Panc1 (cell line): Measurements from ENCODE around the gene UGT2A3. TPM values are rescaled to one million over a fixed set of nuclear protein-coding genes. Genes with fewer than 3 reads are reported as not detected.

ENCODE experiments used
- ATAC-seq: fragments of 200-7000 bp; cut with Tn5 transposase; 2 replicates; pipeline ENCODE4 v1.9.1; 2020; ENCODE audit warnings: mild to moderate bottlenecking, moderate library complexity
- BruUV-seq: library from RNA; stranded (reverse); fragments of 400-500 nt; replicated peaks from 2 replicates; lab custom pipeline; 2021; lab: Mats Ljungman, UMichigan
- CTCF ChIA-PET: fragments of 300-600 bp; sonication (Branson Sonifier 250); formaldehyde crosslinking; loops from one replicate; lab custom pipeline; 2022; ENCODE audit warnings: antibody characterized with exemption; lab: Charles Lee
- POLR2A ChIA-PET: fragments of 300-600 bp; sonication (Branson Sonifier 250); formaldehyde crosslinking; loops from one replicate; lab custom pipeline; 2022; ENCODE audit warnings: antibody characterized with exemption; lab: Charles Lee
- DNase-seq: peaks from one replicate; pipeline ENCODE4 v3.0.0-alpha.2; 2010; ENCODE audit warnings: low read depth, low spot score
- H3K27ac ChIP-seq: 2 replicates; pipeline ENCODE4 v1.5.1; 2011; ENCODE audit warnings: mild to moderate bottlenecking, low read length, inconsistent platforms
- H3K27me3 ChIP-seq: fragments of 200-500 bp; sonication (Bioruptor generic); 2 replicates; pipeline ENCODE4 v1.6.0; 2014; ENCODE audit warnings: low read length, inconsistent platforms; ENCODE audit not compliant: control insufficient read depth, insufficient read depth
- H3K36me3 ChIP-seq: fragments of 200-500 bp; sonication (Bioruptor generic); 2 replicates; pipeline ENCODE4 v1.5.1; 2014; ENCODE audit warnings: inconsistent platforms, mild to moderate bottlenecking, low read length, moderate library complexity; ENCODE audit not compliant: control insufficient read depth, insufficient read depth
- H3K4me1 ChIP-seq: 2 replicates; pipeline ENCODE4 v1.5.1; 2011; ENCODE audit warnings: inconsistent platforms, mild to moderate bottlenecking, low read length, moderate library complexity; ENCODE audit not compliant: control insufficient read depth, insufficient read depth
- H3K4me3 ChIP-seq, 2 experiments: 2 replicates each; pipeline ENCODE4 v1.5.1; 2011 to 2012; ENCODE audit warnings: low read depth in 2 of 2, low read length in 2 of 2, mild to moderate bottlenecking in 2 of 2, inconsistent platforms in 1 of 2, moderate library complexity in 1 of 2
- H3K9me3 ChIP-seq: fragments of 200-500 bp; sonication (Bioruptor generic); 2 replicates; pipeline ENCODE4 v1.5.1; 2014; ENCODE audit warnings: low read depth, mild to moderate bottlenecking, inconsistent platforms, low read length, moderate library complexity; ENCODE audit not compliant: control insufficient read depth, insufficient read depth
- POLR2AphosphoS5 ChIP-seq: IDR thresholded peaks from 2 replicates; pipeline ENCODE4 v1.6.1; 2012; ENCODE audit warnings: mild to moderate bottlenecking, low read depth, low read length, moderate library complexity
- SIN3A ChIP-seq: IDR thresholded peaks from 2 replicates; pipeline ENCODE4 v1.6.1; 2012; ENCODE audit warnings: low read depth, mild to moderate bottlenecking, low read length, moderate library complexity, borderline replicate concordance; ENCODE audit not compliant: insufficient read depth
- TCF7L2 ChIP-seq: IDR thresholded peaks from 2 replicates; pipeline ENCODE4 v1.6.1; 2011; ENCODE audit warnings: mild to moderate bottlenecking, low read depth, low read length, inconsistent platforms
- in situ Hi-C: cut with HindIII; loops from 2 replicates; pipeline ENCODE4 v1.10.0; 2016; ENCODE audit warnings: low sequenced_read_pairs, low pct_unique_long_range_greater_than_20kb
- intact Hi-C: fragments of 100-400 bp; cut with micrococcal nuclease; formaldehyde crosslinking; loops from one replicate; pipeline ENCODE4 v1.10.0; 2022; ENCODE audit not compliant: unreplicated experiment
- total RNA-seq: library from RNA; stranded (reverse); gene quantifications from one replicate; pipeline ENCODE4 v1.2.1, GENCODE V29; 2021; ENCODE audit not compliant: unreplicated experiment
- TF ChIP-seq, protein P1 (sequence below): fragments of 450-650 bp; IDR thresholded peaks from 2 replicates; pipeline ENCODE4 v1.5.1; 2017; ENCODE audit warnings: mild to moderate bottlenecking
- TF ChIP-seq, protein P2 (sequence below), 2 experiments: IDR thresholded peaks; 2 replicates each; pipeline ENCODE4 v1.6.1; 2011 to 2012; ENCODE audit warnings: low read depth in 2 of 2, control low read depth in 1 of 2, low read length in 1 of 2, mild to moderate bottlenecking in 1 of 2, moderate library complexity in 1 of 2; ENCODE audit not compliant: insufficient read depth in 1 of 2

The UGT2A3 gene
- total RNA-seq, 1 experiment from 2014 or later = 0.05 TPM

DNA sequence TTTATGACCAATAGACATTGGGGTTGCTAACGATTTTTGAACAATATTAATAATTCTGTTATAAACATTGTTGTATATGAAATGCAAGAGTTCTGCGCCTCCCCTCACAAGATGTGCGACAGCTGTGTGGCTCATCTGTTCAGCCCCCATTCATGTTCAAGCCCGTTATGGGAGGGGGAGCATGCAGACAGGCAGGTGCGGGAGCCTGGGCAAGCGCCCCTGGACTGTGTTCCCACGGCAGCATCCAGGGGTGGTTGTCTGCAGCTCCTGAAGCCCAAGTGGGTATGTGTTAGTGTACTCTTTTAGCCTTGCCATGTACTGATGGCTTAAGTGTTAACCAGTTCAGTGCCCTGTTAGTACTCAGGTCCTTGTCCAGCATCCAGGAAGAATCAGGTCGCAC, 34.6 kb downstream of the UGT2A3 start:
- ATAC-seq = no peak
- Histone ChIP-seq H3K36me3 (no peaks in the 10 kb centered on the region), H3K4me1 (no peaks in the 10 kb centered on the region), H3K27me3 (no peaks in the 10 kb centered on the region), H3K4me3 (no peak overlapping the region), H3K27ac (no peak overlapping the region), H3K9me3 (no peaks in the 10 kb centered on the region)
- TF ChIP-seq, protein P1, sequence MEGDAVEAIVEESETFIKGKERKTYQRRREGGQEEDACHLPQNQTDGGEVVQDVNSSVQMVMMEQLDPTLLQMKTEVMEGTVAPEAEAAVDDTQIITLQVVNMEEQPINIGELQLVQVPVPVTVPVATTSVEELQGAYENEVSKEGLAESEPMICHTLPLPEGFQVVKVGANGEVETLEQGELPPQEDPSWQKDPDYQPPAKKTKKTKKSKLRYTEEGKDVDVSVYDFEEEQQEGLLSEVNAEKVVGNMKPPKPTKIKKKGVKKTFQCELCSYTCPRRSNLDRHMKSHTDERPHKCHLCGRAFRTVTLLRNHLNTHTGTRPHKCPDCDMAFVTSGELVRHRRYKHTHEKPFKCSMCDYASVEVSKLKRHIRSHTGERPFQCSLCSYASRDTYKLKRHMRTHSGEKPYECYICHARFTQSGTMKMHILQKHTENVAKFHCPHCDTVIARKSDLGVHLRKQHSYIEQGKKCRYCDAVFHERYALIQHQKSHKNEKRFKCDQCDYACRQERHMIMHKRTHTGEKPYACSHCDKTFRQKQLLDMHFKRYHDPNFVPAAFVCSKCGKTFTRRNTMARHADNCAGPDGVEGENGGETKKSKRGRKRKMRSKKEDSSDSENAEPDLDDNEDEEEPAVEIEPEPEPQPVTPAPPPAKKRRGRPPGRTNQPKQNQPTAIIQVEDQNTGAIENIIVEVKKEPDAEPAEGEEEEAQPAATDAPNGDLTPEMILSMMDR = no peak
- TF ChIP-seq SIN3A (no peak), TCF7L2 (no peak), POLR2AphosphoS5 (no peak)
- TF ChIP-seq, protein P2, sequence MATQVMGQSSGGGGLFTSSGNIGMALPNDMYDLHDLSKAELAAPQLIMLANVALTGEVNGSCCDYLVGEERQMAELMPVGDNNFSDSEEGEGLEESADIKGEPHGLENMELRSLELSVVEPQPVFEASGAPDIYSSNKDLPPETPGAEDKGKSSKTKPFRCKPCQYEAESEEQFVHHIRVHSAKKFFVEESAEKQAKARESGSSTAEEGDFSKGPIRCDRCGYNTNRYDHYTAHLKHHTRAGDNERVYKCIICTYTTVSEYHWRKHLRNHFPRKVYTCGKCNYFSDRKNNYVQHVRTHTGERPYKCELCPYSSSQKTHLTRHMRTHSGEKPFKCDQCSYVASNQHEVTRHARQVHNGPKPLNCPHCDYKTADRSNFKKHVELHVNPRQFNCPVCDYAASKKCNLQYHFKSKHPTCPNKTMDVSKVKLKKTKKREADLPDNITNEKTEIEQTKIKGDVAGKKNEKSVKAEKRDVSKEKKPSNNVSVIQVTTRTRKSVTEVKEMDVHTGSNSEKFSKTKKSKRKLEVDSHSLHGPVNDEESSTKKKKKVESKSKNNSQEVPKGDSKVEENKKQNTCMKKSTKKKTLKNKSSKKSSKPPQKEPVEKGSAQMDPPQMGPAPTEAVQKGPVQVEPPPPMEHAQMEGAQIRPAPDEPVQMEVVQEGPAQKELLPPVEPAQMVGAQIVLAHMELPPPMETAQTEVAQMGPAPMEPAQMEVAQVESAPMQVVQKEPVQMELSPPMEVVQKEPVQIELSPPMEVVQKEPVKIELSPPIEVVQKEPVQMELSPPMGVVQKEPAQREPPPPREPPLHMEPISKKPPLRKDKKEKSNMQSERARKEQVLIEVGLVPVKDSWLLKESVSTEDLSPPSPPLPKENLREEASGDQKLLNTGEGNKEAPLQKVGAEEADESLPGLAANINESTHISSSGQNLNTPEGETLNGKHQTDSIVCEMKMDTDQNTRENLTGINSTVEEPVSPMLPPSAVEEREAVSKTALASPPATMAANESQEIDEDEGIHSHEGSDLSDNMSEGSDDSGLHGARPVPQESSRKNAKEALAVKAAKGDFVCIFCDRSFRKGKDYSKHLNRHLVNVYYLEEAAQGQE (IDR thresholded peaks at IDR 0.05; ENCODE audit: insufficient read depth in 1 of 2, low read depth in 2 of 2, low read length in 1 of 2) = no peak
- no TSS peak for BruUV-seq
- DNase-seq = no peak
- intact Hi-C loops (no loop called here), in situ Hi-C loops (no loop called here)
- CTCF ChIA-PET = no interaction called here
- POLR2A ChIA-PET = no interaction called here

DNA sequence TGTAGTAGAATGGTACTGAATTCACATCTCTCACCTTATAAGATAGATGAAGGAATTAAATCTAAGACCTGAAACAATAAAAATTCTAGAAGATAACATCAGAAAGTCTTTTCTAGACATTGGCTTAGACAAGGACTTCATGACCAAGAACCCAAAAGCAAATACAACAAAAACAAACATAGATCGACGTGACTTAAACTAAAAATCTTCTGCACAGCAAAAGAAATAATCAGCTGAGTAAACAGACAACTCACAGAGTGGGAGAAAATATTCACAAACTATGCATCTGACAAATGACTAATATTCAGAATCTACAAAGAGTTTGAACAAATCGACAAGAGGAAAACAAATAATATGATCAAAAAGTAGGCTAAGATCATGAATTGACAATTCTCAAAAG, 38.8 kb downstream of the UGT2A3 start:
- BruUV-seq = no TSS peak
- ChIA-PET POLR2A (no interaction called here), CTCF (no interaction called here)
- DNase-seq (no peak), ATAC-seq (no peak)
- no peaks in the 10 kb centered on the region for H3K36me3 ChIP-seq
- no peak for TF ChIP-seq TCF7L2
- TF ChIP-seq POLR2AphosphoS5 = no peak
- TF ChIP-seq, protein P1 = no peak
- TF ChIP-seq, protein P2 (IDR thresholded peaks at IDR 0.05; ENCODE audit: insufficient read depth in 1 of 2, low read depth in 2 of 2, low read length in 1 of 2) = no peak
- TF ChIP-seq SIN3A = no peak
- intact Hi-C loops (no loop called here), in situ Hi-C loops (no loop called here)
- no peaks in the 10 kb centered on the region for H3K9me3 ChIP-seq
- no peaks in the 10 kb centered on the region for H3K4me1 ChIP-seq
- no peak overlapping the region for H3K27ac ChIP-seq
- no peaks in the 10 kb centered on the region for H3K27me3 ChIP-seq
- no peak overlapping the region for H3K4me3 ChIP-seq
